GM21367 (cell line): ENCODE results near the gene MARCHF10.
"Not testable (repeated sequence)": the region's sequence is repeated elsewhere in the genome, so short reads cannot be mapped to it uniquely, and the experiment has no call there.

ENCODE experiments used
- ATAC-seq: cut with Tn5 transposase; IDR thresholded peaks from one replicate; pipeline ENCODE4 v1.9.1; 2021; ENCODE audit not compliant: unreplicated experiment

Gene MARCHF10

GRCh38 chr17:62787366-62787765, 20.7 kb downstream of the MARCHF10 start:
- no peak for ATAC-seq

GRCh38 chr17:62786646-62787045, 21.5 kb downstream of the MARCHF10 start:
- no peak for ATAC-seq

GRCh38 chr17:62785983-62786382, 22.1 kb downstream of the MARCHF10 start:
- ATAC-seq, result not testable (repeated sequence)

GRCh38 chr17:62782730-62783270, 25.3 kb downstream of the MARCHF10 start:
- no peak for ATAC-seq

GRCh38 chr17:62781831-62782251, 26.3 kb downstream of the MARCHF10 start:
- ATAC-seq, result no peak

- ATAC-seq, result no peak
These were observed 26.8 kb downstream of the MARCHF10 start for GRCh38 chr17:62781356-62781755.

- no peak for ATAC-seq
These were observed 27.2 kb downstream of the MARCHF10 start for GRCh38 chr17:62780951-62781350.

GRCh38 chr17:62780269-62780668, 27.8 kb downstream of the MARCHF10 start:
- ATAC-seq, result no peak

GRCh38 chr17:62778990-62779681, 29.0 kb downstream of the MARCHF10 start:
- ATAC-seq, result no peak

GRCh38 chr17:62775876-62776275, 32.2 kb downstream of the MARCHF10 start:
- no peak for ATAC-seq

- no peak for ATAC-seq
These were observed 33.8 kb downstream of the MARCHF10 start for GRCh38 chr17:62774338-62774737.

GRCh38 chr17:62767997-62768396, 40.1 kb downstream of the MARCHF10 start:
- ATAC-seq, result no peak

- ATAC-seq, result no peak
These were observed 42.8 kb downstream of the MARCHF10 start for GRCh38 chr17:62765351-62765750.

GRCh38 chr17:62763891-62764600, 44.1 kb downstream of the MARCHF10 start:
- ATAC-seq, result no peak

- no peak for ATAC-seq
These were observed 46.2 kb downstream of the MARCHF10 start for GRCh38 chr17:62761884-62762283.

- no peak for ATAC-seq
These were observed 47.2 kb downstream of the MARCHF10 start for GRCh38 chr17:62760945-62761267.

- no peak for ATAC-seq
These were observed 47.8 kb downstream of the MARCHF10 start for GRCh38 chr17:62760059-62760944.

- no peak for ATAC-seq
These were observed 50.6 kb downstream of the MARCHF10 start for GRCh38 chr17:62757500-62757951.

GRCh38 chr17:62756198-62756597, 51.9 kb downstream of the MARCHF10 start:
- no peak for ATAC-seq

GRCh38 chr17:62755141-62755851, 52.8 kb downstream of the MARCHF10 start:
- no peak for ATAC-seq

GRCh38 chr17:62754631-62755030, 53.5 kb downstream of the MARCHF10 start:
- no peak for ATAC-seq
